Measurements from ENCODE around the gene SOX6.

Gene SOX6

GRCh38 chr11:16346975-16347374 is 9.4 kb downstream of the SOX6 start:
- no peak for TF ChIP-seq CTCF (IDR thresholded peaks at IDR 0.05; ENCODE audit: extremely low read depth, insufficient read depth, missing control alignments)
- no peak for DNase-seq (ENCODE audit: low spot score)
- in situ Hi-C loops (cut with MboI; ENCODE audit: low pct_unique_long_range_greater_than_20kb, low sequenced_read_pairs, unreplicated experiment): no loop called here

- TF ChIP-seq CTCF (IDR thresholded peaks at IDR 0.05; ENCODE audit: extremely low read depth, insufficient read depth, missing control alignments): no peak
- in situ Hi-C loops (cut with MboI; ENCODE audit: low pct_unique_long_range_greater_than_20kb, low sequenced_read_pairs, unreplicated experiment): no loop called here
- no peak for DNase-seq (ENCODE audit: low spot score)
Measured at GRCh38 chr11:16341853-16342252, 14.5 kb downstream of the SOX6 start.

GRCh38 chr11:16338393-16338792 is 18.0 kb downstream of the SOX6 start:
- no peak for DNase-seq (ENCODE audit: low spot score)
- no peak for TF ChIP-seq CTCF (IDR thresholded peaks at IDR 0.05; ENCODE audit: extremely low read depth, insufficient read depth, missing control alignments)
- in situ Hi-C loops (cut with MboI; ENCODE audit: low pct_unique_long_range_greater_than_20kb, low sequenced_read_pairs, unreplicated experiment): no loop called here

- in situ Hi-C loops (cut with MboI; ENCODE audit: low pct_unique_long_range_greater_than_20kb, low sequenced_read_pairs, unreplicated experiment): no loop called here
- TF ChIP-seq CTCF (IDR thresholded peaks at IDR 0.05; ENCODE audit: extremely low read depth, insufficient read depth, missing control alignments): no peak
- DNase-seq (ENCODE audit: low spot score): no peak
Measured at GRCh38 chr11:16337421-16338213, 18.7 kb downstream of the SOX6 start.

GRCh38 chr11:16336721-16337120 is 19.6 kb downstream of the SOX6 start:
- in situ Hi-C loops (cut with MboI; ENCODE audit: low pct_unique_long_range_greater_than_20kb, low sequenced_read_pairs, unreplicated experiment): no loop called here
- TF ChIP-seq CTCF (IDR thresholded peaks at IDR 0.05; ENCODE audit: extremely low read depth, insufficient read depth, missing control alignments): no peak
- DNase-seq (ENCODE audit: low spot score): no peak

GRCh38 chr11:16336204-16336603 is 20.1 kb downstream of the SOX6 start:
- no peak for DNase-seq (ENCODE audit: low spot score)
- TF ChIP-seq CTCF (IDR thresholded peaks at IDR 0.05; ENCODE audit: extremely low read depth, insufficient read depth, missing control alignments): no peak
- in situ Hi-C loops (cut with MboI; ENCODE audit: low pct_unique_long_range_greater_than_20kb, low sequenced_read_pairs, unreplicated experiment): no loop called here

All from GM13977 (cell line).